LHCN-M2 (cell line): ENCODE results near the gene OR2Z1. TPM values are rescaled to one million over a fixed set of nuclear protein-coding genes. Genes with fewer than 3 reads are reported as not detected.

Experiments
- DNase-seq: peaks from one replicate; pipeline ENCODE4 v3.0.0-alpha.2; 2012; ENCODE audit warnings: low read depth
- polyA plus RNA-seq: library from polyadenylated mRNA; unstranded; fragments of >200 nt; gene quantifications from one replicate; pipeline ENCODE4 v1.2.1, GENCODE V29; 2012; ENCODE audit warnings: missing spikeins
- total RNA-seq: library from RNA; depleted of rRNA; stranded (reverse); fragments of >200 nt; gene quantifications from 2 replicates; pipeline ENCODE4 v1.2.3, GENCODE V29; 2014; rRNA removed

OR2Z1 gene, protein sequence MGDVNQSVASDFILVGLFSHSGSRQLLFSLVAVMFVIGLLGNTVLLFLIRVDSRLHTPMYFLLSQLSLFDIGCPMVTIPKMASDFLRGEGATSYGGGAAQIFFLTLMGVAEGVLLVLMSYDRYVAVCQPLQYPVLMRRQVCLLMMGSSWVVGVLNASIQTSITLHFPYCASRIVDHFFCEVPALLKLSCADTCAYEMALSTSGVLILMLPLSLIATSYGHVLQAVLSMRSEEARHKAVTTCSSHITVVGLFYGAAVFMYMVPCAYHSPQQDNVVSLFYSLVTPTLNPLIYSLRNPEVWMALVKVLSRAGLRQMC
- total RNA-seq: not detected in 2 replicates
- polyA plus RNA-seq: not detected

DNA sequence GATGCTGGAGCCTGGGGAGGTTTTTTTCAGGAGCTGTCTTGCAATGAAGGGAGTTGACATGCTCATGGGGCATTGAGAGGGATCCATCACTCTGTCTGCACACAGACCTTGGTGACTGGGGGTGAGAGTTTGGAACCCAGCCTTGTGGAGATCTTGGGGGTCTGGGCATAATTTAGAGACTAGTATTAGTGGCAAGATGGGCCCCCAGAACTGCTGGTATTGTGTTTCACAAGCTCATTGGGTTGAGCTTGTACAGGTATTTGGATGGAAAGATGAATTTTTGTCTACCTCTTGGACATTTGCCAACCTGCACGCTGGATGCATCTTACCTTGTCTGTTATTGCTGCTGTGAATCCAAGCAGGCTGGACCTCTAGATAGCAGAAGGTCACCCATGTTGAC lies at the start of gene OR2Z1:
OR2Z1 (plus strand) TSS at position 301 of the 400 bp plus-strand sequence. CDS start 9,395 bp downstream, outside the sequence.
- no peak for DNase-seq

- no peak for DNase-seq
Measured at GRCh38 chr19:8673276-8673891, 48.0 kb upstream of the OR2Z1 start.

- no peak for DNase-seq
Measured at GRCh38 chr19:8675066-8675465, 46.4 kb upstream of the OR2Z1 start.

GRCh38 chr19:8678244-8678807 lies 43.1 kb upstream of the OR2Z1 start:
- DNase-seq: no peak

GRCh38 chr19:8680676-8681344 lies 40.6 kb upstream of the OR2Z1 start:
- DNase-seq: no peak

DNA sequence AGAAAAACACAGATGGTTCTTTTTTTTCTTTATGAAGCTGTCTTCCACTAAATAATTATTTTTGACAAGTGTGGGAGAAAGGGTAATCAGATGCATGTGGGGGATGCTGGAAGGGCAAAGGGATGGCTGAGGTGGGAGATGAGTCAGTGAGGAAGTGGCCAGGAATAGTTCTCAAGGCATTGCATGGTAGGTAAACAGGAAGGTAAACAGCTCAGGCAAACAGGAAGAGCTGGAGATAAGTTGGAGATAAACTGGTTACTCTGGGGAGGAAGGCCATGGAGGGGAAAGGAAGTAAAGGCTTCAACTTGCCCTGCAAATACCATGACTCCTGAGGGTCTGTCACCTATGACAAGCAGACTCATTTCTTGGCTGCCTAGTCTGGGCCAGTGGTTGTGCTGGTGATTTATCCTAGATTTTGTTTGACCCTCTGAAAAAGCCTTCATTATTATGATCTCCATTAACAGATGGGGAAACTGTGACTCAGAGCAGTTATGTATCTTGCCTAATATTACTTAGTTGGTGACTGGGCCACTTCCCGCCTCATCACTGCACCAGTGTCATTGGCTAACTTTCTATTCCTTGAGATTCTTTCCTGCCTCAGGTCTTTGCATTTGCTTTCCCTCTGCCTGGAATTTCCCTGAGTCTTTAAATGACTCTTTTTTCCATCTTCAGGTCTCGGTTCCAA lies 39.9 kb upstream of the OR2Z1 start:
- no peak for DNase-seq

DNA sequence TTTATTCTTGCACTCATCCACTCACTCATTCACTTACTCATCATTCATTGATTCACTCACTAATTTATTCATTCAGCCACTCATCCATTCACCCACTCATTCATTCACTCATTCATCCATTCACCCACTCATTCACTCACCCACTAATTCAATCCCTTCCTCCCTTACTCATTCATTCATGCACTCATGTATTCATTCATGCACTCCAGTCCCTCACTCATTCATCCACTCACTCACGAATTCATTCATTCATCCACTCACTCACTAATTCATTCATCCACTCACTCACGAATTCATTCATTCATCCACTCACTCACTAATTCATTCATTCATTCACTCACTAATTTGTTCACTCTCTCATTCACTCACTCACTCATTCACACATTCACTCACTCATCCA lies 39.0 kb upstream of the OR2Z1 start:
- no peak for DNase-seq

DNA sequence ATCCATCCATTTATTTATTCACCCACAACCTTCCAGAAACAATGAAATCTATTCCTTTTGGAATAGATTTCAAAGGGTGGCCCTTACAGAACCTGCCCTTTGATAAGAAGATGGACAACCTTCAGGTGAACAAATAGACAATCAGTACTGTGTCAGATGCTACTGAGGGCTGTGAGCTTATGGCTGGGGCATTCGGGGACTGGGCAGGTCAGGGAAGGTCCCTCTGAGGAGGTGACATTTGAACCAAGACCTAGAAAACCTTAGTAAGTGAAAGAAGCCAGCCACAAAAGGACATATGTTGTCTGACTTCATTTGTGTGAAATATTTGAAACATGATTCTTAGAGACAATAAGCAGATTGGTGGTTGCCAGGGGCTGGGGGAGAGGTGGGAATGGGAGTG lies 38.5 kb upstream of the OR2Z1 start:
- DNase-seq: no peak

GRCh38 chr19:8684001-8684902 lies 37.2 kb upstream of the OR2Z1 start:
- DNase-seq: no peak

DNA sequence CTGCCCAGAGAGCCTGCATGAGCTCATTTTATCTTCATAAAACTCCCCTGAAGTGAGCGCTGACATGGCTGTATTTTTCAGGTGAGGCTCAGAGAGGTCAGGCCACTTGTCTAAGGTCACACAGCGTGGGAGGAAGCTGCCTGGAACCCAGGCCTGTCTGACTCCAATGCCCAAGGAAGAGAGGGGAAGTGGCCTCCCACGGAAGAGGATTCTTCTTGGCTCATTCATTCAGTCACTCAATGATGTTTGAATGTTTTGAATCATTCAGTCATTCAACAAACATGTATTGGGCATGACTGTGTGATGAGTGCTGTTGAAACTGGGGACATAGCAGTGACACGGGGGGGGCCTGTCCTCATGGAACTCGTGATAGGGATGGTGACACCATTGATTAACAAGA lies 34.9 kb upstream of the OR2Z1 start:
- no peak for DNase-seq

- DNase-seq: no peak
Measured at GRCh38 chr19:8688930-8689329, 32.5 kb upstream of the OR2Z1 start.

DNA sequence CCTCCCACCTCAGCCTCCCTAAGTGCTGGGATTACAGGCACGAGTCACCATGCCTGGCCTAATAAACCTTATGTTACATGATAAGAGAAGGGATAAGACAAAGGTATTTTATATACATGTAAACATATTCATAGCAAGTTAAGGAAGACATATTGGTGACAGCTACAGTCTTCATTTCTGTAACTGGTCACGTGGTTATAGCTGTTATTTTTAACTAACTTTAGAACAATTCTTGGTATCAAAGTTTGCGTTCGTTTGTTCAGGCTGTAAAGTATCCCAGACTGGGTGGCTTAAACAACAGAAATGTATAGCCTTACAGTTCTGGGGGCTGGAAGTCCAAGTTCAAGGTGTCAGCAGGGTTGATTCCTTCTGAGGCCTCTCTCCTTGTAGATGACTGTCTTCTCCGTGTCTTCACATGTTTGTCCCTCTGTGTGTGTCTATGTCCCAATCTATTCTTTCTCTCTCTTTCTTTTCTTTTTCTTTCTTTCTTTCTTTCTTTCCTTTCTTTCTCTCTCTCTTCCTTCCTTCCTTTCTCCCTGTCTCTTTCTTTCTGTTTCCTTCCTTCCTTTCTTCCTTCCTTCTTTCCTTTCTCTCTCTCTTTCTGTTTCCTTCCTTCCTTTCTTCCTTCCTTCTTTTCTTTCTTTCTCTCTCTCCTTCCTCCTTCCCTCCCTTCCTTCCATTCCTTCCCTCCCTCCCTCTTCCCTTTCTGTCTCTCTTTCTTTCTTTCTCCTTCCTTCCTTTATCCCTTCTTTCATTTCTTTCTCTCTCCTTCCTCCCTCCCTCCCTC lies 30.5 kb upstream of the OR2Z1 start:
- no peak for DNase-seq

GRCh38 chr19:8695501-8695900 lies 25.9 kb upstream of the OR2Z1 start:
- DNase-seq: no peak

GRCh38 chr19:8695911-8696310 lies 25.5 kb upstream of the OR2Z1 start:
- DNase-seq: no peak

DNA sequence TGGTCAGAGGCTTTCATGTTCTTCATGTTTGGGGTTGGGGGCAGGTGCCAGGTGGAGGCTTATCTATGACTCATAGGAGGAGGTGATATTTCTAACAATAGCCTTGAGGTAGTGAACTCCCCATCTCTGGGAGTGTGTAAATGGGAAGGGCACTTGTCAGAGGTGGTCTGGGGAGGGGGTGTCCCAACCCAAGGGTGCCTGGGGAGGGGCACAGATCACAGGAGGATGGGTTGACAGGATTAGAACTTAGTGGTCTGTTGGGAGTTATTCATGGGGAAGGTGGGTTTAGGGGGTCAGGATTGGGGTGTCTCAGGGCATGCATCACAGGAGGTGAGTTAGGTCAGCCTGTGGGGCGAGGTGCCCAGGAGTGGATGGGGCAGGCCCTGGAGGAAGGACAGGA lies 24.4 kb upstream of the OR2Z1 start:
- no peak for DNase-seq

DNA sequence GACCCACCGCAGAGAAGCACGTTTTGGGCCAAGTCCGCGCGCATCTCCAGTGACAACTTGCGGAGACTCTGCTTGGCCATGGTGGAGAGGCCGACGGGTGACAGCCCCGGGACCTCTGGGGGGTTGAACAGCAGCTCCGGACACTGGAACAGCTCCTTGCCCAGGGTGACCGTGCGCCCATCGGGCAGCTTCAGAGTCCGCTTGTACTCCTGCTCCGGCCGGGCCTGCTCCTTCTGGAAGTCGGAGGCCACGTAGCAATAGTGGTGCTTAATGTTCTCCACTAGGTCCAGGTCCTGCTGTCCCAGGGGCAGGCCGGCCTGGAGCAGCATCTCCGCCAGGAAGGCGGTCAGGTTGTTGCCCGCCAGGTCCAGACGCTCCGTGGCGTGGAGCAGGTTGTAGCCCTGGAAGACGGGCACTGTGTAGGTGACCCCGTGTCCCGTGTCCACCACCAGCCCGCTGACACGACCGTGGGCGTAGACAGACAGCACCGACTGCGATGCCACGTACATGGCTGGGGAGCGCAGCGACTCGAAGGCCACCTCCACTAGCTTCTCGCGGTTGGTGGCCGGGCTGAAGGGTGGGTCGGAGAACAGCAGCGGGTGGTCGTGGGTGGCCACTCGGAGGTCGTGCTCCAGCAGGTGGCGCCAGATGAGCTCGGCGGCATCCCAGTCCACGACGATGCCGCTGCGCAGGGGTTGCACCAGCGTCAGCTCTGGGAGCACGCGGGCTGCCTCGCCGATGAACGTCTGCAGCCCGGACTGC lies 23.6 kb upstream of the OR2Z1 start:
- no peak for DNase-seq

- DNase-seq: no peak
Measured at GRCh38 chr19:8698433-8699063, 22.9 kb upstream of the OR2Z1 start, which contains the start of gene ACTL9. TSS of gene ACTL9 (minus strand) at chr19:8698795. CDS start at chr19:8698701, 94 bp downstream.

- no peak for DNase-seq
Measured at GRCh38 chr19:8699908-8700307, 21.5 kb upstream of the OR2Z1 start.

DNA sequence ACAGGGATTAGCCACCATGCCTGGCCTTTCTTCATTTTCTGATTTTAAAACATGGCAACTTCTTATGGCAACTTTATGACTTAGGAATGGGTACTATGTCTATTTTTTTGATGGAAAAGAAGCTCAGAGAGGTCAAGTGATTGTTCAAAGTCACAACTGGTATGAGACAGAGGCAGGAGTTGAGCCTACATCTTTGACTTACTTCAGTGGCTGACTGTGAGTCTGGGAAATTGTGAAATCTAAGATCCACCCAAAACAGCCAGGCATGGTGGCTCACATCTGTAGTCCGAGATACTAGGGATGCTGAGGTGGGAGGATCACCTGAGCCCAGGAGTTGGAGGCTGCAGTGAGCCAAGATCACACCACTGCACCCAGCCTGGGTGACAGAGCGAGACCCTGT lies 20.5 kb upstream of the OR2Z1 start:
- no peak for DNase-seq
